ENCODE data around the gene NEIL3. TPM values are rescaled to one million over a fixed set of nuclear protein-coding genes. Genes with fewer than 3 reads are reported as not detected.

Gene NEIL3
- total and polyA plus RNA-seq, 2 experiments from 2014 or later, result 2.4 to 3.7 TPM

DNA sequence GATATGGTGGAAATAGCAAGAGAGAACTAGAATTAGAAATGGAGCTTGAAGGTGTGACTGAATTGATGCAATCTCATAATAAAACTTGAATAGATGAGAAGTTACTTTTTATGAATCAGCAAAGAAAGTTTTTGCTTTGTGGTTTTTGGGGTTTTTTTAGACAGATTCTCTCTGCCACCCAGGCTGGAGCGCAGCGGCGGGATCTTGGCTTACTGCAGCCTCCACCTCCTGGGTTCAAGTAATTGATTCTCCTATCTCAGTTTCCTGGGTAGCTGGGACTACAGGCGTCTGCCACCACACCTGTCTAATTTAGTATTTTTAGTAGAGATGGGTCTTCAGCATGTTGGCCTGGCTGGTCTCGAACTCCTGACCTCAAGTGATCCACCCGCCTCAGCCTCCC is 23.7 kb upstream of the NEIL3 start:
- in situ Hi-C loops (cut with MboI), result no loop called here

DNA sequence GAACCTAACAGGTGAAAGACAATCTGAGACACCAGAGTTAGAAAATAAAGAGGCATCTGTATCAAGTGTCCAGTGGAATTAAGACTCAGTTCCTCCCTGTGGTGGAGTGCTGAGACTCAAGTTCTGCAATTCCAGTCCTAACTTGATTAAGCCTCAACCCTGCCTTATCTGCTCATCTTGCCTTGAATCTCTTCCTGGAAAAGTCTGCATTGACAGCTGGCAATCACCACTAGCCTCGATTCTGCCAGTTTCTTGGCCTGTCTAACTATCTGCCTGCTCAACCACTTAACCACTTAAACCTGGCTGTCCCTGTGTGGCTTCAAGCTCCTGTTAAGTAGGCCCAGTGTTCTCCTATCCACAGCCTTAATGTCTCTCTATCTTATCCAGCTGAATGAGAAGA is 22.4 kb upstream of the NEIL3 start:
- Histone ChIP-seq H3K9me3 (ENCODE audit: low read depth) (no peaks in the 10 kb centered on the region), H3K4me3 (no peak overlapping the region), H3K27ac (no peak overlapping the region), H4K20me1 (ENCODE audit: insufficient read depth) (no peaks in the 10 kb centered on the region), H3K79me2 (ENCODE audit: insufficient read depth) (no peaks in the 10 kb centered on the region), H3K4me1 (ENCODE audit: insufficient read depth) (peaks cover 12% of the 10 kb centered on the region), H3K9ac (no peak overlapping the region), H3F3A (ENCODE audit: insufficient read depth) (peaks cover 5% of the 10 kb centered on the region), H3K36me3 (ENCODE audit: low read depth) (no peaks in the 10 kb centered on the region), H2AFZ (no peak overlapping the region), H3K27me3 (replicated peaks; ENCODE audit: insufficient read depth) (no peaks in the 10 kb centered on the region), H3K4me2 (ENCODE audit: unreplicated experiment) (no peak overlapping the region), H3K9me2 (ENCODE audit: insufficient read depth) (no peaks in the 10 kb centered on the region)
- WGBS, 2 experiments (ENCODE audit: low coverage in 1 of 2, low lambda C conversion rate in 2 of 2, missing lambda C conversion rate in 2 of 2), result 5 to 17% methylated on average over 1 of the region's 1 CpG
- TF ChIP-seq EZH2 (IDR thresholded peaks at IDR 0.05; ENCODE audit: insufficient read depth, poor library complexity, severe bottlenecking) (no peak), EZH2phosphoT487 (IDR thresholded peaks at IDR 0.05; ENCODE audit: insufficient read depth, low read depth) (no peak)
- no peak for DNase-seq
- in situ Hi-C loops (cut with MboI), result no loop called here

More for the DNA sequence above, 23.7 kb upstream of the NEIL3 start:
- TF ChIP-seq EZH2phosphoT487 (IDR thresholded peaks at IDR 0.05; ENCODE audit: insufficient read depth, low read depth), result no peak
- TF ChIP-seq EZH2 (IDR thresholded peaks at IDR 0.05; ENCODE audit: insufficient read depth, poor library complexity, severe bottlenecking), result no peak
- 89% methylated on average over 6 of the region's 6 CpGs for WGBS, 2 experiments (ENCODE audit: low coverage in 1 of 2, low lambda C conversion rate in 2 of 2, missing lambda C conversion rate in 2 of 2)
- Histone ChIP-seq H3K9me3 (ENCODE audit: low read depth) (no peaks in the 10 kb centered on the region), H4K20me1 (ENCODE audit: insufficient read depth) (no peaks in the 10 kb centered on the region), H3K9me2 (ENCODE audit: insufficient read depth) (no peaks in the 10 kb centered on the region), H3K27ac (no peak overlapping the region), H2AFZ (no peak overlapping the region), H3K4me2 (ENCODE audit: unreplicated experiment) (no peak overlapping the region), H3K79me2 (ENCODE audit: insufficient read depth) (no peaks in the 10 kb centered on the region), H3K4me3 (no peak overlapping the region), H3K36me3 (ENCODE audit: low read depth) (no peaks in the 10 kb centered on the region), H3K9ac (no peak overlapping the region), H3K4me1 (ENCODE audit: insufficient read depth) (peaks cover 12% of the 10 kb centered on the region), H3K27me3 (replicated peaks; ENCODE audit: insufficient read depth) (no peaks in the 10 kb centered on the region), H3F3A (ENCODE audit: insufficient read depth) (peaks cover 5% of the 10 kb centered on the region)
- DNase-seq, result no peak

DNA sequence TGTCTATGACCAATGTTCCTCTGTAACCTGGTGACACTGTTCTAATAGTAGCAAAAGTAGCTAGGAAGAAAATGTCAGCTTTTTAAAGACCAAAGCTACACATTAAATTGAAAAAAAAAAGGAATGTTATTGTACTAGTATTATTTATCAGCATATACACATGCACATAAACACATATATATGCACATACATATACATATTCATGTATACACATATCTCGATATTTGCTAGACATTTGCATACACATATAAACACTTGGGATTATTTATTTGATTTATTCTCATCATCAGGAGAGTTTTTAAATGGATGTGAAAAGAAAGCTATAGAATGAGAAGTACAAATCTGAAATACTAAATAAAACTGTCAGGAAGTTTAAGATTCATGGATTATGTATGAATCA is 21.3 kb upstream of the NEIL3 start:
- WGBS, 2 experiments (ENCODE audit: low coverage in 1 of 2, low lambda C conversion rate in 2 of 2, missing lambda C conversion rate in 2 of 2), result 94 to 97% methylated on average over 1 of the region's 1 CpG
- Histone ChIP-seq H3K9me2 (ENCODE audit: insufficient read depth) (no peaks in the 10 kb centered on the region), H3F3A (ENCODE audit: insufficient read depth) (peaks cover 5% of the 10 kb centered on the region), H3K36me3 (ENCODE audit: low read depth) (no peaks in the 10 kb centered on the region), H2AFZ (no peak overlapping the region), H3K79me2 (ENCODE audit: insufficient read depth) (no peaks in the 10 kb centered on the region), H3K4me1 (ENCODE audit: insufficient read depth) (peaks cover 3% of the 10 kb centered on the region; the same call in 1 of the 2 replicates), H4K20me1 (ENCODE audit: insufficient read depth) (no peaks in the 10 kb centered on the region), H3K27me3 (replicated peaks; ENCODE audit: insufficient read depth) (no peaks in the 10 kb centered on the region), H3K4me3 (no peak overlapping the region), H3K27ac (no peak overlapping the region), H3K9me3 (ENCODE audit: low read depth) (no peaks in the 10 kb centered on the region), H3K4me2 (ENCODE audit: unreplicated experiment) (no peak overlapping the region), H3K9ac (no peak overlapping the region)
- in situ Hi-C loops (cut with MboI), result no loop called here
- no peak for TF ChIP-seq EZH2phosphoT487 (IDR thresholded peaks at IDR 0.05; ENCODE audit: insufficient read depth, low read depth)
- no peak for TF ChIP-seq EZH2 (IDR thresholded peaks at IDR 0.05; ENCODE audit: insufficient read depth, poor library complexity, severe bottlenecking)
- no peak for DNase-seq

DNA sequence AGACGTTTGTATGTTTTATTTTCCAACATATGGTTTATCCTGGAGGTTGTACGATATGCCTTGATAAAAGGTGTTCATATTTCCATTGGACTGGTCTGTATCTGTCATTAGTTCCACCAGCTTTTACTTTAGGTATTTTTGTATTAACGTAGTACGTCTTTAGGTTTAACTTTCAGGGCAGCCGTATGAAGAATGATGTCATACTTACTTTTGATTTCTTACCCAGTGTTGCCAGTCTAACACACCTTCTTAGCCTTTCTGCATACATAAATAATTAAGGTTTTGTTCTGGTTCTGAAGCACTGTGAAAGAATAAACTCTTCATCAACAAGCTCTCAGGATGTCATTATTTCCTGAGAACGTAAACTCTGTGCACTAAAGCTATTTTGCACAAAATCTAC is 18.9 kb upstream of the NEIL3 start:
- 80 to 86% methylated on average over 6 of the region's 6 CpGs for WGBS, 2 experiments (ENCODE audit: low coverage in 1 of 2, low lambda C conversion rate in 2 of 2, missing lambda C conversion rate in 2 of 2)
- Histone ChIP-seq H3K36me3 (ENCODE audit: low read depth) (no peaks in the 10 kb centered on the region), H3K27ac (no peak overlapping the region), H3K9me3 (ENCODE audit: low read depth) (no peaks in the 10 kb centered on the region), H3K4me2 (ENCODE audit: unreplicated experiment) (no peak overlapping the region), H3K79me2 (ENCODE audit: insufficient read depth) (no peaks in the 10 kb centered on the region), H2AFZ (no peak overlapping the region), H4K20me1 (ENCODE audit: insufficient read depth) (no peaks in the 10 kb centered on the region), H3K9me2 (ENCODE audit: insufficient read depth) (no peaks in the 10 kb centered on the region), H3K4me1 (ENCODE audit: insufficient read depth) (0 out of 2 replicates have a peak, but pooled peaks cover 8% of the 10 kb centered on the region), H3F3A (ENCODE audit: insufficient read depth) (no peaks in the 10 kb centered on the region), H3K9ac (no peak overlapping the region), H3K27me3 (replicated peaks; ENCODE audit: insufficient read depth) (no peaks in the 10 kb centered on the region), H3K4me3 (no peak overlapping the region)
- TF ChIP-seq EZH2phosphoT487 (IDR thresholded peaks at IDR 0.05; ENCODE audit: insufficient read depth, low read depth), result no peak
- TF ChIP-seq EZH2 (IDR thresholded peaks at IDR 0.05; ENCODE audit: insufficient read depth, poor library complexity, severe bottlenecking), result no peak
- no peak for DNase-seq
- in situ Hi-C loops (cut with MboI), result no loop called here

DNA sequence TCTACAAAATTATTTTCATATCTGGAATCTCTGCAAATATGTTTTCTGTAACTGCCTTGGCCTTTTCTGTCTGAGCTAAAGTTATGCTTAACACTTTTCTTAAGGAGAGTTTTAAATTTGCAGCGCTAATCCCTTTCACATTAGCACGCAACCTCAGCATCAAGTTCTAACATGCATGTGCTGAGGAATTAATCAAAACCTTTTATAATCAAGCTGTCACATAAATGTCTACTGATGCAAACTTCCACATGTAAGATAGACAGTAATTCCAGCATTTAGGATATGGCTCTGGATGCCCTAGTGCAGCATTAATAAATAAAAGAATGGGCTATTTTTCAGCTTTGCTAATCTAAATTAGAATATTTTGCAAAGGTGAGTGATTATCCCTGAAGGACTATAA is 17.5 kb upstream of the NEIL3 start:
- Histone ChIP-seq H3K4me2 (ENCODE audit: unreplicated experiment) (no peak overlapping the region), H3K4me3 (no peak overlapping the region), H3K27me3 (replicated peaks; ENCODE audit: insufficient read depth) (no peaks in the 10 kb centered on the region), H3K79me2 (ENCODE audit: insufficient read depth) (no peaks in the 10 kb centered on the region), H4K20me1 (ENCODE audit: insufficient read depth) (no peaks in the 10 kb centered on the region), H2AFZ (no peak overlapping the region), H3F3A (ENCODE audit: insufficient read depth) (no peaks in the 10 kb centered on the region), H3K9me3 (ENCODE audit: low read depth) (no peaks in the 10 kb centered on the region), H3K4me1 (ENCODE audit: insufficient read depth) (0 out of 2 replicates have a peak, but pooled peaks cover 8% of the 10 kb centered on the region), H3K9ac (no peak overlapping the region), H3K9me2 (ENCODE audit: insufficient read depth) (no peaks in the 10 kb centered on the region), H3K36me3 (ENCODE audit: low read depth) (no peaks in the 10 kb centered on the region), H3K27ac (no peak overlapping the region)
- DNase-seq, result no peak
- TF ChIP-seq EZH2 (IDR thresholded peaks at IDR 0.05; ENCODE audit: insufficient read depth, poor library complexity, severe bottlenecking) (no peak), EZH2phosphoT487 (IDR thresholded peaks at IDR 0.05; ENCODE audit: insufficient read depth, low read depth) (no peak)
- in situ Hi-C loops (cut with MboI), result no loop called here
- WGBS, 2 experiments (ENCODE audit: low coverage in 1 of 2, low lambda C conversion rate in 2 of 2, missing lambda C conversion rate in 2 of 2), result 85 to 89% methylated on average over 2 of the region's 2 CpGs

All from GM23248 (cell line).